GM21526 (cell line): Measurements from ENCODE around the gene ACADSB.

ENCODE experiments used
- ATAC-seq: cut with Tn5 transposase; IDR thresholded peaks from one replicate; pipeline ENCODE4 v1.9.1; 2021; ENCODE audit warnings: moderate library complexity; ENCODE audit not compliant: unreplicated experiment, low FRiP score

ACADSB gene

DNA sequence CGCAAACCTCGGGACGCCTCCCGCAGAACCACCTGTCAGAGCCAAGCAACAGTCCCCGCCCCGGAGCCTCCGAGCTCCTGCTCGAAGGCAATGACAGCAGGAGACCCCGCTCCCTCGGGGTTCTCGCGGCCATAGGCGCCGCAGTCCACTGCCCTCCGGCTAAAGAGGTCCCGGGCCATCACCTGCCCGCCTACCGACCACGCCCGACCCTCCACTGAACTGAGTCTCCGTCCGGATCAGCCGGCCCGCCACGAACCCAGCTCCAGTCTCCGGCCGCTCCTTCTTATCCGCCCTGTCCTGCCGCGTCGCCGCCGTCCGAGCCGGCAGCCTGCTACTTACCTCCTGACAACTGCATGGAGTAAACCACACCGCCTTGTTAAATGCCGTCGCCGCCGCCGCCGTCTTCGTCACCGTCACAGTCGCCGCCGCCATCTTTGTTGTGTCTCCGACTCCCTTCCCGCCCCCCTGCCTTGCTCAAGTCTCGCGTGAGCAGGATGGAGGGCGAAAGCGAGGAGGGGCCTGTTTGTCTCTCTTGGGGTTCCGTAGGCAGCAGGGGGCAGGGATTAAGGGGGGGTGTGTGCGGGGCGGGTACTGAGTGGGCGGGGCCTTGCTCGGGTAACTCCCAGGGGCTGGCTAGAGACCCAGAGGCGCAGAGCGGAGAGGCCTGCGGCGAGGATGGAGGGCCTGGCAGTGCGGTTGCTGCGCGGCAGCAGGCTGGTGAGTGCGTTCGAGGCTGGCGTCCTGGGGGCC lies at the start of gene ACADSB, which contains the start of gene IKZF5:
ACADSB (plus strand) TSS at position 652 of the 750 bp plus-strand sequence; CDS start at position 676, 24 bp downstream.
IKZF5 (minus strand) TSS at position 441 of the 750 bp plus-strand sequence. CDS start 10,170 bp downstream, outside the sequence.
- ATAC-seq: peak; percentile 84

- no peak for ATAC-seq
These were observed 46.4 kb upstream of the ACADSB start for GRCh38 chr10:122962405-122962804.

DNA sequence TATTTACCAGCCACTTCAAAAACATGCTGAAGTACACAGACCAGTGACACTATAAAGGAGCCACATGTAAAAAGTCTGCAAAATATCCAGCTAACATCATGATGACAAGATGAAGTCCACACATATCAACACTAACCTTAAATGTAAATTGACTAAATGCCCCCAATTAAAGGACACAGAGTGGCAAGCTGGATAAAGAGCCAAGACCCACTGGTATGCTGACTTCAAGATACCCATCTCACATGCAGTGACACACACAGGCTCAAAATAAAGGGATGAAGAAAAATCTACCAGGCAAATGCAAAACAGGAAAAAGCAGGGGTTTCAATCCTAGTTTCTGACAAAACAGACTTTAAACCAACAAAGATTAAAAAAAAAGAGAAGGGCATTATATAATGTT lies 41.9 kb upstream of the ACADSB start:
- ATAC-seq: no peak

DNA sequence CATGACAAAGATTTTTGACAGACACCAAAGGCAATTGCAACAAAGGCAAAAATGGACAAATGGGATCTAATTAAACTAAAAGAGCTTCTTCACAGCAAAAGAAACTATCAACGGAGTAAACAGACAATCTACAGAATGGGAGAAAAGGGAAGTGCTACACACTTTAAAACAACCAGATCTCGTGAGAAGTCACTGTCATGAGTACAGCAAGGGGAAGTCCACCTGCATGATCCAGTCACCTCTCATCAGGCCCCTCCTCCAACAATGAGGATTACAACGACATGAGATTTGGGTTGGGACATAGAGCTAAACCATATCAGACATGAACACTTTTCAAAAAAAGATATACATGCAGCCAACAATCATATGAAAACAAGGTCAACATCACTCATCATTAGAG lies 40.1 kb upstream of the ACADSB start:
- ATAC-seq: no peak

DNA sequence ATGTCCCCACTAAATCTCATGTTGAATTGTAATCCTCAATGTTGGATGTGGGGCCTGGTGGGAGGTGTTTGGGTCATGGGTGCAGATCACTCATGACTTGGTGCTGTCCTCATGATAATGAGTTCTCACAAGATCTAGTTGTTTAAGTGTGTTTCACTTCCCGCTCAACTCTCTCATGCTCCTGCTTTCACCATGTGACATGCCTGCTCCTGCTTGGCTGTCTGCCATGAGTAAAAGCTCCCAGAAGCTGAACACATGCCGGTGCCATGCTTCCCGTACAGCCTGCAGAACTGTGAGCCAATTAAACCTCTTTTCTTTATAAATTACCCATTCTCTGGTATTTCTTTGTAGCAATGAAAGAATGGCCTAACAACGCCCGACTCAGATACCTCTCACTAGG lies 34.8 kb upstream of the ACADSB start:
- no peak for ATAC-seq

DNA sequence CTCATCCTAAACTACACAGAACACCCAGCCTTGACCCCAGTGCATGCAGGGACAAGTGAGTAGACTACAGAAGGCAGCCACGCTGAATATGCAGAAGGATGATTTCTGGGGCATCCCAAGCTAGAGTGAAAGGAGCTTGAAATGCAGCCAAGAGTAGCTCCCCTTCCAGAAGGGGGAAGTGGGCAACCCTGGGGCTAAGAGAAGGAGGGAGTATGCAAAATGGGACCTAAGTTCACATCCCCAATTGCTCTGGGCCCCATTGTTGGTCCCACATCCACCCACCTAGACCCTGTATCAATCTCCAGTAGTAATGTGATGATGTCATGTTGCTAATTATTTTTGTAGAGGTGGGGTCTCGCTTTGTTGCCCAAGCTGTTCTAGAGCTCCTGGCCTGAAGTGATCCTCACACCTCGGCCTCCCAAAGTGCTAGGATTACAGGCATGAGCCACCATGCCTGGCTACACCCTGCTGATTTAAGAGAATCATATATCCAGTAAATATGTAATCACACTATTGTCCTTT lies 34.2 kb upstream of the ACADSB start:
- no peak for ATAC-seq

- ATAC-seq: peak; percentile 96
These were observed 28.4 kb upstream of the ACADSB start, which contains the start of gene PSTK for GRCh38 chr10:122980209-122981065. PSTK (plus strand) TSS chr10:122980401; CDS start chr10:122980480, 79 bp downstream.

- no peak for ATAC-seq
These were observed 27.7 kb upstream of the ACADSB start for GRCh38 chr10:122981066-122981464.

DNA sequence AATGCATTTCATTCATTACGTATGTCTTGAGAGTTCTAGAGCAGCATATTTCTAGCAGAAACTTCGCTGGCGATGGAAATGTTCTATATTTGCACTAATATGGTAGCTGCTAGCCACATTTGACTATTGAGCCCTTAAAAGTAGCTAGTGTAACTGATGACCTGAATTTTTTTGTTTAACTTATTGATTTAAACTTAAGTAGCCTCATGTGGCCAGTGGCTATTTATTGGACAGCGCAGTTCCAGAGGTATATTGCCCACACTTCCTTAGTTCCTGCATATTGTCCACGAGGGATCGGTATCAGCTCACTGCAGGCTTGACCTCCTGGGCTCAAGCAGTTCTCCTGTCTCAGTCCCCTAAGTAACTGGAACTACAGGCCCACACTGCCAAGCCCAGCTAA lies 24.9 kb upstream of the ACADSB start:
- ATAC-seq: no peak

DNA sequence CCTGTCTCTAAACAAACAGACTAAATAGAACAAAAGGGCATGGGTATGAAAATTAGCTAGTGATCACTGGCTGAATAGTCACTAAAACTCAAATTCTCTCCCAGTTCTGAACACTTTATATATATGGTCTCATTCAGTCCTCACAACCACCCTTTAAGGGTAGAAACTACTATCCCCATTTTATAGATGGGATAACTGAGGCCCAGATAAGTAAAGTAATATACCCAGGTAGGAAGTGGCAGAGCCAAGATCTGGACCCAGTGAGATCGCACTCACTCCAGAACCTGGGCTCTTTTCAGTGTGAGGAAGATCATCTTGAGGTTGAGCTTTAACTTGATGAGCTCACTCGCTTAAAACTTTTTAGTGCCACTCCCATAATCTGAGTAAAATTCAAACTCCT lies 24.1 kb upstream of the ACADSB start:
- ATAC-seq: no peak

GRCh38 chr10:122986335-122986734 lies 22.5 kb upstream of the ACADSB start:
- no peak for ATAC-seq

DNA sequence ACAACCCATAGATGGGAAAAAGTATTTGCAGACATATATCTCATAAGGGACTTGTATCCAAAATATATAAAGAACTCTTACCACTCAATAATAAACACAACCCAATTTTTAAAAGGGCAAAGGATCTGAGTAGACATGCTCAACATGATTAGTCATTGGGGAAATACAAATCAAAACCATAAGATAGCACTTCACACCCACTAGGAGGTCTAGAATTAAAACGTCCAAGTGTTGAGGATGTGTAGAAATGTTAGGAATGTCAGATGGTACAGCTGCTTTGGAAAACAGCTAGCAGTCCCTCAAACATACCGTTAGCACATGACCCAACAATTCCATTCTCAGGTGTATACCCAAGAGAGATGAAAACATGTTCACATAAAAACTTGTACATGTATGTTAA lies 20.3 kb upstream of the ACADSB start:
- ATAC-seq: no peak

DNA sequence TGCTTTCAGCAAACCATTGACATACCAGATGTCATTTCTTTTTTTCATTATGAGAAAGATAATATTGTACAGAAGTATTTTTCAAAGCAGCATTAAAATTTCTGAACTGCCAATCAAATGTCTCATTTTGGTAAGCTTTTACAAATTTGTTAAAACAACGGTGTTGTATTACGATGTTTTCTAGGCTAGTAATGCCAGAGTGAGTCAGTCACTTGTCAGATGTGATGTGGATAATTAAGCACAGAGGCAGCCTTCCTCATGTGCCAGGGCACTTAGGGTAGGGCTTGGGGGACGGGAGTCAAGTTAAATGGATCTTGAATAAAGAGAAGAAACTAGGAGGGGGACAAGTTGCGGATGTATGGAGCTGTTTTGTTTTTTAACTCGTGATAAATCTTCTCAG lies 18.5 kb upstream of the ACADSB start:
- no peak for ATAC-seq

GRCh38 chr10:122992031-122992585 lies 16.7 kb upstream of the ACADSB start:
- ATAC-seq: no peak

- no peak for ATAC-seq
These were observed 14.9 kb upstream of the ACADSB start for GRCh38 chr10:122993797-122994336.

DNA sequence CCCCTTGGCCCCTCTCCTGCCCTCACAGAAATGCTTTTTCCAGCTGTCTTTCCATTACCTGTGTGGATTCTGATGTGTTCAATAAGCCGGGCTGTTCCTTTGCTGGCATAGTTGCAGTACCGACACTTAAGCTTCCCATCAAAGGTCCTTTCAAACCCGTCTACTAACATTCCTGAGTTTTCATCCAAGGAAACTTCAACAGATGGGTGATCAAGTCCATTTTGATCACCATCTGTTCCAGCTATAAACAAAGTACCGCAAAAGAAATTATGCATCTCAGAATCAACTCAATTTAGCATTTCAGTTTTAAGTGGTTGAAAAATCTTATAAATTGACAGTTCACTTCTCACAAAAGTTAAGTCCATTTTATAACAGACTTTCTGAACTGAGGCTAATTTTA lies 12.9 kb upstream of the ACADSB start:
- no peak for ATAC-seq

- no peak for ATAC-seq
These were observed 10.9 kb upstream of the ACADSB start for GRCh38 chr10:122997864-122998263.

DNA sequence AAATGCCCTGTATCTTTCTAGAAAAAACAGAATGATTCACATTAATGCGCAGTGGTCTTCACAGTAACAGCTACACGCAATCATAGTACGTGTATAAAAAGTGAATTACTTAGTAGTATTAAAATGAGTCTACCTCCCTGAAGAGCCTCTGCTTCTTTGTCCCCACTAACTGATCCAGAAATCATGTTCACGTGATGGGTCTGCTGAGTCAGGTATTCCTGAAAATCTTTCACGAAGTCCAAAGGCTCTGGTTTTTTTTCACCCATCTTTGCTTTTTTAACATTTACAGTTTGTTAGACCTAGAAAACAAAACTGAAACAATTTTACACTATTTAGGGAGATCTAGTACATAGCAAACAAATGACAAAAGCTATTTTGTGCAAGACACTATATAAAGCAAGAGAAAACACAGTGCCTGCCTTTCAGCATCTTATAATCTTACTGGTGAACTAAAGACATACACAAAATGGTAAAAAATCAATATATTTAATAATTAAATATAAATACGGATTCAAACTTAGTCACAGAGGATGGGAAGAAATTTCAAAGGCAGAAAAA lies 10.4 kb upstream of the ACADSB start:
- ATAC-seq: no peak

DNA sequence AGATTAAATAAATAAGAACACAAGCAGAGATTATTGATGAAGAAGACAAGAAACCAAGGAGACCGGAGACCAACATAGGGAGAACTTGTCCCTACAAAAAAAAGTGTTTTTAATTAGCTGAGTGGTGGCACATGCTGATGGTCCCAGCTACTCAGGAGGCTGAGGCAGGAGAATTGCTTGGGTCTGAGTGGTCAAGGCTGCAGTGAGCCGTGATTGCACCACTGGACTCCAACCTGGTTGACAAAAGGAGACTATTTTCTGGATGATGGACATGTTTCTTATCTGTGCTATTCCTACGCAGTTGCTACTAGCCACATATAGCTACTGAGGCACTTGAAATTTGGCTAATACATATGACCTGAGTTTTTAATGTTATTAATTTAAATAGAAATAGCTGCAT lies 9.9 kb upstream of the ACADSB start:
- ATAC-seq: no peak

DNA sequence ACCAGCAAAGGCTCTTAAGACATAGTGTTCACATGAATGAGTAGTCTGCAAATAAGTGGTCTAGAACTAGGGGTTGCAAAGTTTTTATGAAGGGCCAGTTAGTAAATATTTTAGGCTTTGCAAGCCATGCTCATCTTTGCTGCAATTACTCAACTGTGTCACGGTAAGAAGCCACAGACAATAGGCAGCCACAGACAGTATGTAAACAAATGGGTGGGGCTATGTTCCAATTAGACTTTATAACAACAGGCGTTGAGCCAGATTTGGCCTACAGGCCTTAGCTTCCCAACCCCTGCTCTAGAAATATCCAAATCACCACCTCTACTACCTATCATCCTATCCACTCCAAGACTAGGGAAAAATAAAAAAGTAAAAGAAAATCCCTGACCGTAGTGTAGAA lies 9.5 kb upstream of the ACADSB start:
- no peak for ATAC-seq
